Right lobe of liver (tissue), 4 donors: ENCODE data around the gene UNC93A.

ENCODE experiments used
- CTCF ChIP-seq, 4 donors: fragments of 200-600 bp in 3 of 4; fragments of 450-650 bp in 1 of 4; IDR thresholded peaks; one replicate each; pipeline versions ENCODE4 v1.5.1 to v1.8.0; 2016 to 2022; ENCODE audit warnings: antibody characterized with exemption in 4 of 4, mild to moderate bottlenecking in 2 of 4
- POLR2A ChIP-seq: fragments of 450-650 bp; IDR thresholded peaks from one replicate; pipeline ENCODE4 v1.6.1; 2017; ENCODE audit warnings: antibody characterized with exemption, mild to moderate bottlenecking
- donor health status: DM: no; HTN: no; CAD: no.
- donor health status: DM: no; HTN: no; CAD: no.
- donor health status: DM: no; HTN: yes; CAD: no.

DNA sequence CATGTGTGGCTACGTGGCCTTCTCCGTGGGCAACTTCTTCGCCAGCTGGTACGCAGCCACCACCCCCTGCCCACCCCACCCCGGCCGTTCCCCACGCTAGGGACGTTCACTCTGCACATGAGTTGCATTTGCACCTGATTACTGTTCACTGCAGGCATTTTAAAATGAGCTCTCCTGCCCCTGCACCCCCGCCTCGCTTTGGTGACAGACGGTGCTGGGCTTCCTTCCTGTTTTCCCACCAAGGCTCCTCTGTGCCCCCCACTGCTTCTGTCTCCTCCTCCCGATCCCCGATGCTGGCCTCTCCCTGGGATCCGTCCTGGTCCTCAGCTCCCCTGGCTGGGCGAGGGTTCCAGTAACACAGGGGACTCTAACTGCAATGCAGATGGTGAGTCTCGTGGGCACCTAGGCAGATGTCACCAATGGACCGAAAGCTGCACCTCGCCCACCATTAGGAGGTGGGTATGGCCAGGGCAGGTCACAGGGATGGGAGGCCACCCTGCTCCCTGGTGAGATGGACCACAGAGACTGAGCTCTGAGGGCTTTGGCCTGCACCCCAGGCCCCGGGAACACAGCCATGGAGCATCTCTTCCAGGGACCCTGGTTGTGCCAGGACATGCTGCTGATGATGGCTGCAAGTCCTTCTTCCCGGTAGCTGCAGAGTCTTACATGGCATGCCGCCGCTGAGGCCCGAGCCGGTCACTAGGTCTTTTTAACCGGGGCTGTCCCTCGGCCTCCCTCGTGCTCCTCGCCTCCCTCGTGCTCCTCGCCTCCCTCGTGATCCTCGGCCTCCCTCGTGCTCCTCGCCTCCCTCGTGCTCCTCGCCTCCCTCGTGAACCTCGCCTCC, 3.8 kb downstream of the UNC93A start:
- no peak for TF ChIP-seq CTCF (IDR thresholded peaks at IDR 0.05)
- TF ChIP-seq POLR2A: no peak
